ENCODE measurements around the gene MARCO. TPM values are rescaled to one million over a fixed set of nuclear protein-coding genes. Genes with fewer than 3 reads are reported as not detected.
"Not testable (repeated sequence)": the region's sequence is repeated elsewhere in the genome, so short reads cannot be mapped to it uniquely, and the experiment has no call there.

Gene MARCO
- total and polyA plus RNA-seq, 2 of the 8 experiments (the other 6 are each of a cell fraction or from before 2014, with no cell fraction given), result not detected

- H3K79me1 ChIP-seq (ENCODE audit: low read depth, low read length); H2BK120ac ChIP-seq (replicated peaks; ENCODE audit: low read depth, low read length); H3K4me1 ChIP-seq (replicated peaks in 1 of 4; ENCODE audit: control insufficient read depth in 3 of 4, insufficient read depth in 4 of 4, low read length in 3 of 4); H4K8ac ChIP-seq (ENCODE audit: extremely low read depth, insufficient read depth, low read length); H2BK20ac ChIP-seq (ENCODE audit: low read length); H3K79me2 ChIP-seq (ENCODE audit: control insufficient read depth in 1 of 2, insufficient read depth in 2 of 2, low read length in 2 of 2); H3K36me3 ChIP-seq (ENCODE audit: control insufficient read depth in 2 of 4, insufficient read depth in 4 of 4, low read length in 3 of 4); H3K27ac ChIP-seq (ENCODE audit: low read depth, low read length); H4K5ac ChIP-seq (ENCODE audit: insufficient read length, low read depth, low read length); POLR2A ChIA-PET (ENCODE audit: partially characterized antibody); H3K4me3 ChIP-seq (ENCODE audit: extremely low read depth in 1 of 4, insufficient read depth in 2 of 4, low read depth in 3 of 4, low read length in 4 of 4); DNase-seq (ENCODE audit: low read depth in 1 of 2, low spot score in 2 of 2); H3K4me2 ChIP-seq (ENCODE audit: insufficient read depth in 1 of 2, low read depth in 2 of 2, low read length in 2 of 2); H3K23ac ChIP-seq (ENCODE audit: insufficient read length); H3K56ac ChIP-seq (replicated peaks; ENCODE audit: insufficient read length, low read depth, low read length); H4K91ac ChIP-seq (replicated peaks; ENCODE audit: insufficient read length, low read length); H3K14ac ChIP-seq (ENCODE audit: insufficient read length); H3K27me3 ChIP-seq (replicated peaks in 1 of 4; ENCODE audit: control insufficient read depth in 3 of 4, extremely low read depth in 1 of 4, insufficient read depth in 3 of 4, low read length in 3 of 4); H2BK12ac ChIP-seq (ENCODE audit: low read depth, low read length); H2BK15ac ChIP-seq (ENCODE audit: low read length); H3K9ac ChIP-seq (replicated peaks in 1 of 4; ENCODE audit: extremely low read depth in 1 of 4, low read depth in 3 of 4, low read length in 3 of 4); H3K9me3 ChIP-seq (ENCODE audit: insufficient read depth in 2 of 2, low read depth in 1 of 2, low read length in 1 of 2); H4K20me1 ChIP-seq (replicated peaks in 1 of 2; ENCODE audit: control insufficient read depth in 1 of 2, insufficient read depth in 2 of 2, low read length in 2 of 2); H2AK5ac ChIP-seq (ENCODE audit: low read depth, low read length); FAIRE-seq; H3K4ac ChIP-seq (replicated peaks; ENCODE audit: insufficient read length, low read depth, low read length); H2AFZ ChIP-seq (ENCODE audit: low read length); H3K18ac ChIP-seq (ENCODE audit: extremely low read depth, low read length); H3K23me2 ChIP-seq (ENCODE audit: low read depth, low read length); H2BK5ac ChIP-seq (ENCODE audit: low read depth, low read length): not testable (repeated sequence)
- WGBS, 2 experiments (ENCODE audit: extremely low coverage in 1 of 2, insufficient coverage in 1 of 2, insufficient read length in 1 of 2, insufficient replicate concordance in 2 of 2, low coverage in 1 of 2, low lambda C conversion rate in 2 of 2, missing lambda C conversion rate in 1 of 2), result 92% methylated on average over 5 of the region's 5 CpGs; no CpG with 5 or more reads in 1 of the 2 experiments
- CTCF ChIA-PET (ENCODE audit: partially characterized antibody), result interaction anchor here (0.6 to 2.3 kb wide), 4 partner anchors 10 to 130 kb away, joined by 3 to 14 read pairs (median 4); no protein-coding TSS in a partner anchor
These were observed 95.9 kb downstream of the MARCO start for GRCh38 chr2:119037922-119038321.

Data from H1 (cell line).